HG02571 (cell line): ENCODE measurements around the gene CCDC90B.

ENCODE experiments used
- ATAC-seq: cut with Tn5 transposase; IDR thresholded peaks from one replicate; pipeline ENCODE4 v1.9.1; 2021; ENCODE audit warnings: mild to moderate bottlenecking, moderate library complexity; ENCODE audit not compliant: unreplicated experiment

The CCDC90B gene

DNA sequence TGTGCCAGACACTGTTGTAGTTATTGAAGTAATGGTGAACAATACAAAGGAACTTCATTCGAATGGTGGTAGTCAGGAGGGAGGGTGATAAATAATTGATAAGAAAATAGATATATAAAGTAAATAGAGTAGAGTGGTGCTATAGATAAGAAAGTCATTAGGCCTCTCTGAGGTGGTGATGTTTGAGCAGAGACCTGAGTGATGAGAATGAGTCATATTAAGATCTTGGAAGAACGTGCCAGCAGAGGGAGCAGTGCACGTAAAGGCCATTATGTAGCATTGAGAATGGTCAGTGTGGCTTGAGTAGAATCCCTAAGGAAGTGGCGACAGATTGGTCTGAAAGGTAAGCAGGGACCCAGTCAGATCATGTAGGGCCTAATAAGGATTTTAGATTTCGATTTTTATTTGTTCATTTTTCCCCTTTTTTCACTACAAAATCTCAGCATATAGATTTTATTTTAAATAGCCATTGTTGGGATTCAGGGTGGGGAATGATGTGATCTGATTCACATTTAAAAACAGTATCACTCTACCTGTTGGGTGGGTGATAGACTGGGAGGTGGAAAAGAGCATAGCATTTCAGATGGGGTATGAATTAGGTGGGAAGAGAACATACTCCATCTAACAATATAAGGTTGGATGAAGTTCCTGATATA lies 44.7 kb downstream of the CCDC90B start:
- peak; percentile 92 for ATAC-seq

DNA sequence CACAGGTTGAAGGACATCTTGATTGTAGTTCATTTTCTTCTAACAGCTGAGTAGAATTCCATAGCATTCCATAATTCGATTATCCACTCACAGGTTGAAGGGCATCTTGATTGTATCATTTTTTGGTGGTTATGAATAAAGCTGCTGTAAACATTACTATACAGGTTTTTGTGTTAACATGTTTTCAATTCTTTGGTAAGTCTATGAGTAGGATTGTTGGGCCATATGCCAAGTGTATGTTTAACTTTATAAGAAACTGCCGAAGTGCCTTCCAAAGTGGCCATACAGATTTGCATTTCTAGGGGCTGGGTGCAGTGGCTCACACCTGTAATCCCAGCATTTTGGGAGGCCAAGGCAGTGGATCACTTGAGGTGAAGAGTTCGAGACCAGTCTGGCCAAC lies 48.1 kb downstream of the CCDC90B start:
- ATAC-seq, result no peak

DNA sequence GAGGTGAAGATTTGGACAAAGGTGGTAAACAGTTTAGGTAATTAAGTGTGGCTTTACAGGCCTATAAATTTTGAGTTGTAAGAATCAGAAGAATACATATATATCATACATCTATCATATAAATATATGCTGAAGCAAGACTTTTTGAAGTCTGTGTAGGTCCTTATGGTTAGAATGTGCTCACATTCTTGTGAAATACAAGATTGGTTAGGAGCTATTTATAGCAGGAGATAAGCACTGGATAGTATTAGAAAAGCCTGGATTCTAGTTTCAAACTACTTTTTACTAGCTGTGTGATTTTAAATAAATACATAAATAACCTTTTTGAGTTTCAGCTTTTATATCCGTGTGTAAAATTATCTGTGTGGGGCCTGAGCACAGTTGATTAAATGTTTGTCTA lies 50.3 kb downstream of the CCDC90B start:
- ATAC-seq, result no peak

DNA sequence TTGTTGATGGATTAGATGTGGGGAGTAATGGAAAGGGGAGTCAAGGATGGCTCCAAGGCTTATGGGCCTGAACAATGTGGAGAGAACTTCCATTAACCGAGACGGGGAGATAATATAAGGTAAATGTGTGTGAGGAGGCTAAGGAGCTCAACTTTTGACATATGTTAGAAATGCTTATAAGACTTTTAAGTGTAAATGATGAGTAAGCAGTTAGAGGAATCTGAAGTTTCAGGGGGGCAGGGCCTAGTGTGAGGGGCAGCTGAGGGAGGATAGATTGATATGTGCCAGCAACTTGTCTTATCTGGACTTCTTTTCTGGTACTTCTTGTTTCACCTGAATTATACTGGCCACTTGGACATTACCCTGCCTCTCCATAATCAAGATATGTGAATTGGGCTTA lies 62.7 kb downstream of the CCDC90B start:
- no peak for ATAC-seq

GRCh38 chr11:83222499-83222898 lies 63.7 kb downstream of the CCDC90B start:
- ATAC-seq, result no peak

GRCh38 chr11:83221694-83222093 lies 64.5 kb downstream of the CCDC90B start:
- no peak for ATAC-seq

GRCh38 chr11:83220260-83220659 lies 65.9 kb downstream of the CCDC90B start:
- ATAC-seq, result no peak

DNA sequence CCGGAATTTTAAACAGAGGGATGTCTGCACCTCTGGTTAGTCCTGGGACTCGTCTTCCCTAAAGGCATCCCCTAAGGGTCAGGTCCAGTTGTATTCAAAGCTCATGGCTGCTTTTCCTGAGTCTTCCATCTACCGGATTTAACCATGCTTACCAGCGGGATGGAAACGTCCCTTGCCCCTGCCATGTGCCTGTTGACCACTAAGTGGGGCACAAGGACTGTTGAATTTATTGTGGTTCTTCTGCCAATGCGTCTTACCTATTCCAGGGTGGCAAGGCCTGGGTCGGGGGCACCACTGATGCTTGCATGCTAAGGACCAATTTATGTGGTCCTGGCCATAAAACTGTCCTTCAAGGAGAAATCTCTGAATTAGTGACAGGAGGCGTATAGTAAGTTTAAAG lies 67.1 kb downstream of the CCDC90B start:
- no peak for ATAC-seq
